MCF 10A (cell line): Measurements from ENCODE around the gene SLC7A6. TPM values are rescaled to one million over a fixed set of nuclear protein-coding genes. Genes with fewer than 3 reads are reported as not detected.

Source experiments
- BruUV-seq: library from RNA; stranded (reverse); fragments of 400-500 nt; replicated peaks from 2 replicates; lab custom pipeline; 2021; lab: Mats Ljungman, UMichigan
- CTCF ChIA-PET: fragments of 300-600 bp; sonication (Branson Sonifier 250); formaldehyde crosslinking; extraction: SDS; loops from one replicate; lab custom pipeline; 2021; ENCODE audit warnings: antibody characterized with exemption, inconsistent platforms; lab: Yijun Ruan, JAX
- POLR2A ChIA-PET: fragments of 300-600, 350-650 bp; sonication (Branson Sonifier 250); formaldehyde crosslinking; extraction: SDS; loops from one replicate; lab custom pipeline; 2020; ENCODE audit warnings: antibody characterized with exemption, inconsistent platforms; lab: Yijun Ruan, JAX
- DNase-seq: peaks from one replicate; pipeline ENCODE4 v3.0.0-alpha.2; 2018; ENCODE audit not compliant: unreplicated experiment
- H3K27ac Mint-ChIP-seq: one replicate; pipeline ENCODE4 v1.8.0; 2022; ENCODE audit warnings: mild to moderate bottlenecking, low read depth, mixed read lengths; ENCODE audit not compliant: unreplicated experiment
- H3K27me3 Mint-ChIP-seq: one replicate; pipeline ENCODE4 v1.8.0; 2022; ENCODE audit warnings: mixed read lengths; ENCODE audit not compliant: insufficient read depth, unreplicated experiment
- H3K36me3 Mint-ChIP-seq: one replicate; pipeline ENCODE4 v1.8.0; 2022; ENCODE audit warnings: mild to moderate bottlenecking, moderate library complexity, mixed read lengths; ENCODE audit not compliant: insufficient read depth, unreplicated experiment
- H3K4me1 Mint-ChIP-seq: one replicate; pipeline ENCODE4 v1.8.0; 2022; ENCODE audit warnings: mixed read lengths; ENCODE audit not compliant: insufficient read depth, unreplicated experiment
- H3K4me3 Mint-ChIP-seq: one replicate; pipeline ENCODE4 v1.8.0; 2022; ENCODE audit warnings: mild to moderate bottlenecking, moderate library complexity, mixed read lengths; ENCODE audit not compliant: unreplicated experiment
- H3K9me3 Mint-ChIP-seq: one replicate; pipeline ENCODE4 v1.8.0; 2022; ENCODE audit warnings: mixed read lengths; ENCODE audit not compliant: unreplicated experiment
- intact Hi-C: fragments of 100-400 bp; cut with micrococcal nuclease; formaldehyde crosslinking; loops from 2 replicates; pipeline ENCODE4 v1.14.1; 2022
- total RNA-seq: library from RNA; stranded (reverse); gene quantifications from 2 replicates; pipeline ENCODE4 v1.2.3, GENCODE V29; 2022
- TF ChIP-seq, protein P1 (sequence below): fragments of 200-600 bp; IDR thresholded peaks from one replicate; pipeline ENCODE4 v1.8.0; 2022; ENCODE audit warnings: antibody characterized with exemption, mild to moderate bottlenecking; ENCODE audit not compliant: unreplicated experiment

Gene SLC7A6
- total RNA-seq, 1 experiment from 2014 or later, result 61.0 TPM

DNA sequence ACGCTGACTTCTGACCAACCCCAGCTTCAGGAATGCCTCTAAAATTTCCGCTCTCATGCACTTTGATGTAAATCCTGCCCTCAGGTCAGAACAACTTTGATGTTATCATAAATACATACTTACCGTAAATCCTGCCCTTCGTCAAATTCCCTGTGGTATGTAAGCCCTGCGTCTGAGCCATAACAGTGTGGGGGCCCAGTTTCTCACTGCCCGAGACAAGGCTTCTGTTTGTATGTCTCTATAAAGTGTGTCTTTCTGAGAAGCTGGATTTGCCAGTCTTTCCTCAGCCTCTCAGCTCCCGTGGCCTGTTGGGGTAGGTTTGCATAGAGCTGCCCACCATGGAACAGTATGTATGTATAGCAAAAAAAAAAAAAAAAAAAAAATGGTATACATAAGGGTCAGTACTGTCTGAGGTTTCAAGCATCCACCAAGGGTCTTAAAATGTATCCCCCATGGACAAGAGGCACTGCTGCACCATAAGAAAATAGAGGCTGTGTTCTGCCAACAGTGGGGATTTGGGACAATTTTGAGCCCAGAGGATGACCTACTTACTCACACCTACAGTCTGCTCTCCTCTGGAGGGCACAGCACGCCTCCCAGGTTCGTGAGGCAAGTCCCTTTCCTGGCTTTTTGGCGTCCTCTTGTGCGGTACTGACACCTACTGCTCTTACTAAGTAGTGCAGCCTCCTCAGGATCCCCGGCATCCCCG, 64.0 kb downstream of the SLC7A6 start:
- TF ChIP-seq, protein P1, sequence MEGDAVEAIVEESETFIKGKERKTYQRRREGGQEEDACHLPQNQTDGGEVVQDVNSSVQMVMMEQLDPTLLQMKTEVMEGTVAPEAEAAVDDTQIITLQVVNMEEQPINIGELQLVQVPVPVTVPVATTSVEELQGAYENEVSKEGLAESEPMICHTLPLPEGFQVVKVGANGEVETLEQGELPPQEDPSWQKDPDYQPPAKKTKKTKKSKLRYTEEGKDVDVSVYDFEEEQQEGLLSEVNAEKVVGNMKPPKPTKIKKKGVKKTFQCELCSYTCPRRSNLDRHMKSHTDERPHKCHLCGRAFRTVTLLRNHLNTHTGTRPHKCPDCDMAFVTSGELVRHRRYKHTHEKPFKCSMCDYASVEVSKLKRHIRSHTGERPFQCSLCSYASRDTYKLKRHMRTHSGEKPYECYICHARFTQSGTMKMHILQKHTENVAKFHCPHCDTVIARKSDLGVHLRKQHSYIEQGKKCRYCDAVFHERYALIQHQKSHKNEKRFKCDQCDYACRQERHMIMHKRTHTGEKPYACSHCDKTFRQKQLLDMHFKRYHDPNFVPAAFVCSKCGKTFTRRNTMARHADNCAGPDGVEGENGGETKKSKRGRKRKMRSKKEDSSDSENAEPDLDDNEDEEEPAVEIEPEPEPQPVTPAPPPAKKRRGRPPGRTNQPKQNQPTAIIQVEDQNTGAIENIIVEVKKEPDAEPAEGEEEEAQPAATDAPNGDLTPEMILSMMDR, result peak; percentile 91
- H3K36me3 Mint-ChIP-seq, result peaks cover 34% of the 10 kb centered on the region
- no peaks in the 10 kb centered on the region for H3K27me3 Mint-ChIP-seq
- BruUV-seq, result no TSS peak
- no peak overlapping the region for H3K4me3 Mint-ChIP-seq
- peaks cover 10% of the 10 kb centered on the region for H3K4me1 Mint-ChIP-seq
- H3K27ac Mint-ChIP-seq, result no peak overlapping the region
- H3K9me3 Mint-ChIP-seq, result no peaks in the 10 kb centered on the region
- intact Hi-C loops, result loop anchor here (1.0 kb wide), 3 partner anchors 67 to 91 kb away; no protein-coding TSS in a partner anchor
- CTCF ChIA-PET, result interaction anchor here (0.6 to 18.2 kb wide), 38 partner anchors 8 to 323 kb away, joined by 3 to 308 read pairs (median 4); partner anchors contain the start of genes DDX28, DUS2, ESRP2 and PLA2G15
- POLR2A ChIA-PET, result interaction anchor here (1.2 to 3.4 kb wide), 7 partner anchors 13 to 90 kb away, joined by 4 to 21 read pairs (median 6); partner anchors contain the start of genes PRMT7, SLC7A6 and SLC7A6OS
- DNase-seq, result peak; percentile 88

DNA sequence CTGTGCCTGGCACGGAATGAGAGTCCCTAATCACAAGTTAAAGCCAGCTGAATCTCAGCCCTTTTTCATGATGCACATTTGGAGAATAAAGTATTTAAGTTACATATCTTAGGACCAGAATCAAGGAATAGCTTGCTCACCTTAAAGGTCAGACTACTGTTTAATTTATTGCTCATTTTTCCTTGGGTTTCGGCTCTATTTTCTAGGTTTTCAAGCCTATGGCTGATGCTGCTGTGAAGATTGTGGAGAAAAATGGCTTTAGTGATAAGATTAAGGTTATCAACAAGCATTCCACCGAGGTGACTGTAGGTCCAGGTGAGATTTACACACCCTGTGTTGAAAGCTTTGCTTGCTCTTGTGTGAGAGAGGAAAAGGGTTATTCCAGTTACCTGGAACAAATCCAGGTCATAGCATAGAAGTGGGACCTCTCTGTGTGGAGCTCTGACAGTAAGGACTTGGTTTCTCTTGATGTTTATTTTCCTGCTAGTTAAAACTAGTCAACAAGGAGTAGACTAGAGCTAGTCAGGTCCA, 64.6 kb downstream of the SLC7A6 start:
- TF ChIP-seq, protein P1, result no peak
- Mint-ChIP-seq H3K9me3 (no peaks in the 10 kb centered on the region), H3K4me3 (no peak overlapping the region), H3K36me3 (peaks cover 32% of the 10 kb centered on the region), H3K27ac (no peak overlapping the region), H3K4me1 (peaks cover 12% of the 10 kb centered on the region), H3K27me3 (no peaks in the 10 kb centered on the region)
- no TSS peak for BruUV-seq
- no peak for DNase-seq
- intact Hi-C loops, result loop anchor here (1.0 kb wide), 3 partner anchors 68 to 92 kb away; no protein-coding TSS in a partner anchor
- CTCF ChIA-PET, result interaction anchor here (0.5 to 18.2 kb wide), 38 partner anchors 9 to 514 kb away, joined by 3 to 308 read pairs (median 4); partner anchors contain the start of genes DDX28, DUS2, ESRP2 and PLA2G15
- POLR2A ChIA-PET, result interaction anchor here (1.2 to 3.4 kb wide), 4 partner anchors 17 to 91 kb away, joined by 5 to 21 read pairs (median 12); partner anchors contain the start of gene SLC7A6

GRCh38 chr16:68331879-68332410, 67.6 kb downstream of the SLC7A6 start:
- TF ChIP-seq, protein P1, result no peak
- CTCF ChIA-PET, result interaction anchor here (0.7 to 5.3 kb wide), 3 partner anchors 69 to 170 kb away, joined by 3 to 43 read pairs (median 3); partner anchors contain the start of gene SLC7A6
- Mint-ChIP-seq H3K36me3 (peaks cover 18% of the 10 kb centered on the region), H3K4me3 (no peak overlapping the region), H3K9me3 (no peaks in the 10 kb centered on the region), H3K27me3 (no peaks in the 10 kb centered on the region), H3K27ac (no peak overlapping the region), H3K4me1 (peaks cover 25% of the 10 kb centered on the region)
- POLR2A ChIA-PET, result interaction anchor here (0.6 to 1.6 kb wide), 4 partner anchors 21 to 364 kb away, joined by 3 to 5 read pairs (median 4); partner anchors contain the start of genes PRMT7, SLC7A6 and SLC7A6OS
- no peak for DNase-seq
- intact Hi-C loops, result no loop called here
- no TSS peak for BruUV-seq
